NCI-H1048 (cell line): ENCODE data around the gene POU2F1.

Experiments
- DNase-seq: peaks from one replicate; lab custom pipeline; 2025; lab: John Stamatoyannopoulos, UW

POU2F1 gene

DNA sequence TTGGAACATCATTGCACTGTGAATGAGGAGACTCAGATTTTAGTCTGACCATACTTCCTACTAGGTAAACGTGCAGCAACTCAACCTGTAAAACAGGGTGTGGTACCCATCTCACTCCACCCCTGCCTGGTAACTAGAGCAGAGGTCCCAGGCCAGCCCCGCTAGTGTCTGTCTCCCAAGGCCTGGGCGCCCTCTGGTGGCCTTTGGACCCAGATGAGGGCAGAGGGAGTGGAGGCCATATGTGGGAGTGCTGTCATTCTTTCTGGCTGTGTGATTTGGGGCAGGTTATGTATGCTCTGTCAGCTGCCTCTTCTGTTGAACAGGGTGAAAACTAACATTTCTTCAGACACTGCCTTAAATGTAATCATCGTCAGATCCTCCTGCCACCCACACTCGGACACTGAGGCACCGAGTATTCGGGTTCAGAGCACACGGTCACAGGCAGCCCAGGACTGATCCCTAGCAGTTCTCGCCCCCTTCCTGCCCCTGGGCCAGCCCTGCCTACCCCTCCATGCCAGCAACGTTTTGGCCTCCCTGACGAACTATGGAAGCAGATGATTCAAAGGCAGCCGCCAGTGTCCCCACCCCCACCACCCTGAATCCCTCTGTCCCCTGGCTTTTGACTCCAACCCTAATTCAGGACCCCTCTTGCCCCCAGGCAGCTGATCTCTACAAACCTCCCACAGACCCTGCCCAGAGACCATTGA, 221.6 kb downstream of the POU2F1 start:
- peak; percentile 79 for DNase-seq

DNA sequence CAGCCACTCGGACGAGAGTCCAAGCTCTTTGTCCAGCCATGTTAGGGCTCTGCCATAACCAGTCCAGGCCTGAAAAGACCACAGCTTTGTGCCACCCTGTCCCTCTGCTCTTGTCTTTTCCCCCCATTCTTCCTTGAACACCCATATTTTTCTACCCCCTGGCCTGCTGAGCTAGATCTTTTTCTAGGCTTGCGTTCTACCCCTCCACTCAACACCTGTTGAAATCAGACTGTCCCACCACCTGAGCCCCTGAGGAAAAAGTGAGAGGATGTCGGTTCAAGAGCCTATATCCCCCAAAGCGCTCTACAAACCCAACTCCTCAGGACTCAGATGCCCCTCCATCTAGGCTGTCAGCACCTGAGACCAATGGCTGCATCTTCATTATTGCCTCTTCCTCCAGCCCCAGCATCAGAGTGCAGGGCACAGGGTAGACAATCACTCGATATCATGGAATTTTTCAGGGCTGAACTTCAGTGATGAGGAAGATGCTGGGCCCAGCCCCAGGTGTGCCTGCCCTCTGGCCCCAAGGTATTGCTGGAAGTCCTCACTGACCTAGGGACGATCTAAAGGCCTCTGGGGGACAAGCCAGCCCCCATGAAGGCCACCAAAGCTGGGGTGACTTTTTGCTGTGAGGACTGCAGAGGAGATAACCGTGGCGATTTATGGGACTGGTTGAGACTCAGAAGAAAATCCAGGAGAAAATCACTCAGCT, 222.3 kb downstream of the POU2F1 start:
- no peak for DNase-seq

DNA sequence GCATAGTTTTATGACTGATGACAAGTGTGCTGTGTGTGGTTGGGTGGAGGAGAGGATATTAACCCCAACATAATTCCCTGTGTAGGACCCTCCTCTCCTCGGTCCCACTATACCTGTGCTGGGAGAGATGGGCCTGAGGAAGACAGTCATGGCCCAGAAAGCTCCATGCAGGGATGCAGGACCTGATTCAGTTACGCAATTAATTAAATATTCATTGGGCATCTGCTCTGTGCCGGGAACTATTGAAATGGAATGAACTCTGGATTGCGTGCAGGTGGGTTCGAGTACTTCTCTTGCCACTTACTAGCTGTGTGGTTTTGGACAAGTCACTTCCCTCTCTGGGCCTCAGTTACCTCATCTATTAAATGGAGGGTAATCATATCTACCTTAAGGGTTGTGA, 223.1 kb downstream of the POU2F1 start:
- DNase-seq = no peak

DNA sequence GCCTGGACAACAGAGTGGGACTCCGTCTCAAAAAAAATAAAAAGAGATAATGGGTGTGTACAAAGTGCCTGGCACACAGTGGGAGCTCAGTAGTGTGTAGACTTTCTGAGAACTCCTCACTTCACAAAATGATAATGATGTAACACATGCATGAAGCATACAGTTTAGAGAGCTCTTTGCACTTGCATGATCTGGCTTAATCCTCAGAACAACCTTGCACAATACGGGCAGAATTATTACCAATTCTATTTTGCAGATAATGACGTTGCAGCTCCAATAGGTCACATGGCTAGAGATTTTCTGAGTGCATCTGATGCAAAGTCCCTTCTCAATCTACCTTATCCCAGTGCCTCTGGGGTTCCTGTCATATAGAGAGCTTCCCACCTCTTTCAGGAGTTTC, 226.3 kb downstream of the POU2F1 start:
- DNase-seq = no peak

DNA sequence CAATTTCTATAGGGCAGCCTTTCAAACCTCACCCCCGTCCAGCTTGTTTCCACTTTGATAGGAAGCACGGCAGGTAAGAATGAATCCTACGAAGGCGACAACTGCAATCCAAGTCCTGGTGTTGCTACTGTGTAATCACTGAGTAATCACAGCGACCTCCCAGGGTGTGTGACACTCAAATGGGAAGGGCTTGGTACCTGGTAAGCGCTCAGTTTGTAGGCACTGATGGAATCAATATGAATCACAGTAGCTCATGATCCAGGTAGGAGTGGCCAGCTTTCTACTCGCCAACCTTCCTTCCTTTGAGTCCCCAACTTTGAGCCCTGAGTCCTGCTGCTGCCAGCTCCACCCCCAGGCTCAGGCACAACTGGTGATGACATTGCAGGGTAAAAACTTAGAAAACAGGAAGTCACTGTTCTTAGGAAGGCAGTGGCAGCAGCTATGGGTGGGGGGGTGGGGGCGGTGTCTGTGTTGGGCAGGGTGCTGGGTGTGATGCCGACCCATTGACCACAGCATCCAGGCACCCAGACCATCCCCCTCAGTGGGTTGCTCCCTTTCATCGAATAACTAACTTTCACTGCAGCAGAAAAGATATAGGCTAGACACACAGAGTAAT, 226.9 kb downstream of the POU2F1 start:
- DNase-seq = no peak

DNA sequence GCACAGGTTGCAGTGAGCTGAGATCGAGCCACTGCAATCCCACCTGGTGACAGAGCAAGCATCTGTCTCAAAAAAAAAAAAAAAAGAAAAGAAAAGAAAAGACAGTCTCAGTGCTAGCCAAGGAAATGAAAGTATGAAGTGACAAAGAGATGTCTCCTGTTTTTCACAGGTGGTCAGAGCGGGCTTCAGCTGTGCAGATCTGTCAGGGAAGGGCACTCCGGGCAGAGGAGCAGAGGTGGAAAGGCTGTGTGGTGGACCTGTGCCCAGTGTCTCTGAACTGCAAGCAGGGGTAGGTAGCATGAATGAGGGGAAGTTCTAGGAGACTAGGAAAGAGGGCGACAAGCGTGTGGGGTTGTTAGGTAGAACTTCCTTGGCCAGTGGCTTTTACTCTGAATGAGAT, 230.2 kb downstream of the POU2F1 start:
- no peak for DNase-seq

DNA sequence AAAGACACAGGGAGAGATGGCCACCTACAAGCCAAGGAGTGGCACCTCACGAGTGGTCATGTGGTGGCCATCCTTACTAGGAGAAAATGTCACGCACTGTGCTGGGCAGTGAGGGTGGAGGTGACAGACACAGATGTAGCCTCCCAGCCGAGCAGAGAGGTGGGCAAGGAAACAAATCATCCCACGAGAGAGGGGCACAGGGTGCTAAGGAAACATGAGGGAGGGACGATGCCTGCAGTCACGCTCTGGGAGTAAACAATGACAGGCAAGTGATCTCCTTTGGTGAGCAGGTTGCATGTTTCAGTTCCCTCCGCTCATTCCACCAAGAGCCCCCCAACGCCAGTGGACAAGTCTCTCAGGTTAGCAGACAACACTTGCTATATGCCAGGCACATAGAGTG, 231.8 kb downstream of the POU2F1 start:
- DNase-seq = no peak

DNA sequence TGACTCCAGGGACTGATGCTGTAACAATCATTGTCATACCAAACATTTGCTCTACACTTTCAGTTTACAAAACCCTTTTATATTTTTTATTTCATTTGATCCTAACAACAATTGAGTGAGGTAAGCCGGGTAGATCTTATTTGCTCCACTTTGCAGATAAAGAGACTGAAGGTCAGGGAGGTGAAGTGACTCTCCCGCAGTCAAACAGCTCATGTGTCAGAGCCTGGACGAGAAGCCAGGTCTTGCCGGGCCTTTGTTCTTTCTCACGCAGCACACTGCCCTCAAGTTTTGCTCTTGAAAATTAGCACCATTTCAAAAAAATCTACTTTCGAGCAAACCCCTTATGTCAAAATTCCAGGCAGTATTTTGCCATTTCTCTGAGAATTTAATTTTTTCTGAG, 232.4 kb downstream of the POU2F1 start:
- DNase-seq = no peak

DNA sequence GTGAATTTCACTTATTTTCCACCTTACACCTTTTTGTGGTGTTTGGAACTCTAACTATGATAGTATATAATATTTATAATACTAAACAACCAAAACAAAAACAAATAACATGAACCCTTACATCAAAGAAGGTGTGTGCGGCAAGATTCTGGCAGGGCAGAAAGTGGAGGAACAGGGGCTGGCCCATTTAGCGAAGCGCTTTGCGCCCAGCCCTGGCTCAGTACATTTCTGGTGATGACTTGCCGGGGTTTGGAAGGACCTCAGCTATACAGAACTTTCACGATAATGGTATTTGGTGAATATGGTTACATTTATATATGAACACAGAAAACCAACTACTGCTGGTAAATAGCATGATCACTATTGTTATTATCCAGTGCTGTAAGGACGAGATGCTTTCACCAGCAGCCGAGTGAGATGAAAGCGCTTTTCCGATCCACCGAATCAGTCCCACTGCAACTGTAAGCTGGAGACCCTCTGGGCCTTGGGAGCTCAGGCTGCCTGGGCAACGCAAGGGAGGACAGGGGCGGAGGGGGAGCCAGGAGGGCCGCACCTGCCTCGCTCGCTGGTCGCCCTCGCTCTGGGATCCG, 233.7 kb downstream of the POU2F1 start:
- DNase-seq = no peak

DNA sequence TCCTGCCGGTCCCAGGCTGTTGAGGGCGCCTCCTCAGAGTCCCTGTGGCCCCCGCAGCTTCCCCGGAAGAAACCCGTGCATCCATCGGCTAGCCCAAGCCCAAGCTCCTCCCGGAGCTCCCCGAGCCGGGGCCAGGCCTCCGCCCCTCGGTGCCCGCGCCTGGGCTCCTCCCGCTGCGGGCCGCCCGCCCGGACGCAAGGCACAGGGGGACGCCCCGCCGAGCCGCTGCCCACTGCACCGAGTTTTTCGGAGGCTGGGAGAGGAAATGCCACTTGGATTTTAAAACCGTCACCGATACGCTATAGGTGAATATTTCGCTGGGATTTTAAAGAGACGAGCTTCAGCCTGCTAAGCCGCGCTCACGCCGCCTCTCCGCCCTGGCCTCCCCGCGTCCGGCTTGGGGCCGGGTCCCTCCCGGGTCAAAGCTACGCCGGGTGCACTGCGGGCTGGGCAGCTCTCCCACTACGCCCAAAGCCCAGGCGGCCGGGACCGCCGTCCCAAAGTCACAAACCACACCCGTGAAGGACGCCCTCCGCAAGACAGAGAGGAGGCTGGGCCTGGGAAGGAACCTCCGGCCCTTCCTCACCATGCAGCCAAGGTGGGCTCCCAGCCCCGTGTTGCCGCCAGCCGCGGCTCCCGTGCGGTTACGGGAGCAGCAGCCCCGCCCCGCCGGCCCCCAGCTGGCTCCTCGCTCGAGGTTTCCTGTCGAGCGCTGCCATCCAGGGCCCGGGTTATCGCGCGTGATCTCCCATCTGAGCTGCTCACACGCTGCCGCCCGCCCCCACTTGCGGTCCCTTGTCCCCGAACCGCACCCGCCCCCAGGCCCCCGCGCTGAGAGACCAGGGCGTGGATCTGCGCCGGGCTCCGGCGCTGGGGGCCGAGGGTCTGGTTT, 234.5 kb downstream of the POU2F1 start:
- no peak for DNase-seq

DNA sequence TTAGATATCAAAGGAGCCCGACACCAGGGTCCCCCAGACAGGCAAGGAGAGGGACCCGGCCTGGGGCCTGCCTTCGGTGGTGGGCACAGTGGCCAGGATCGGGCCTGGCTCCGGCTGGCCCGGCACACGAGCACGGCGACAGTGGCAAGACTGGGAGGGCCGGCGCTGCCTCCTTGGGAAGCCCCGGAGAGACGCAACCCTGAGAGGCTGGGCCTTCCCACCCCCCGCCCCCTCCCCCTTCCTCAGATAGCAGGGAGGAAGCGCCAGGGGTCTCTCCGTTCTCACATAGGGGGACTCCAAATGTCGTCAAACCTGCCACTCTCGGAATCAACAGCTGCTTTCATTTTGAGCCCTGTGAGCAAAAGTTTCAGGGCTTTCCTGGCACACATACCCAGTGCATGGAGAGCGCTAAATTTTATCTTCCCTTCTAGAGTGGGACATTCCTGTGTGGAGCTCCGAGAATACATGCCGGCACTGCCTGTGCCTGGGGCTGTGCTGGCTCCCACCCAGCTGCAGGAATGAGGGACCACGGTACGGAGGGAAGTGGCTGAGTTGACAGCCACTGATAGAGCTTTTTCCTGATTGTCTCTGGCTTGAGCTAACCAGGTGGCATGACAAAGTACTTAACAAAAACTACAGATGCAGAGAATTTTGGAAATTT, 235.2 kb downstream of the POU2F1 start:
- no peak for DNase-seq

DNA sequence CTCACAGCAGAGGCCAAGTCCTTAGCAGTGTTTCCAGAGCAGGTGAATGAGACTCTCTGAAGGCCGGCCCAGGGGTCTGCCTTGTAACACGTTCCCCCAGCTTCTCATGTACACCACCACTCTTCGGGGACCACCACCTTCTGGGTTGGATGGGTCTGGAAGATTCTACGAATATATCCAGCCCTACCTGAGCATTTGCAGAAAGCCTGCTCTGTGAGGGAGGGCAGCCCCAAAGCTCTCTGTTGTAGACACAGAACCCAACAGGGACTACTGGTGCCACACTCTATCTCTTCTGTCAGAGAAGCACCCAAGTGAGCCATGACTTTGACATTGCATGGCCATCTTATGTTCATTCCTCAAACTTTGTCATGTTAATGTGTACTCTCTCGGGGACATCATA, 235.8 kb downstream of the POU2F1 start:
- no peak for DNase-seq

DNA sequence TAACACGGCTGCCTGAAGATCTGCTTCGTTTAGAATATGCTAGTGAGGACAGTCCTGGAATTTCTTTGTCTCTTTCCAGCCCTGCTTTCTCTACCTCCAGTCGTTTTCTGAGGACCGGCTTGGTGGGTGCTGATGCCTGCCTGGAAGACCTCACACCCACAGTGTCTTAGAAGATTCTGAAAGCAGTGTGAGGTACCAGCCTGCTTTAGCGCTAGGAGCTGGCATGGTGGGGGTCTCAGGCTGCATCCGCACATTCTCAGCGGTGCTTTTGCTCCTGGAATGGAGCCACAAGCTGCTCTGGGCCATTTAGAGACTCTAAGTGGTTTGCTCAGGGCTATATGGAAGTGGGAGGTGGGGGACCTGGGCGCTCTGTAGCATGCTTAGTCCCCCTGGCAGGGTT, 236.2 kb downstream of the POU2F1 start:
- no peak for DNase-seq

DNA sequence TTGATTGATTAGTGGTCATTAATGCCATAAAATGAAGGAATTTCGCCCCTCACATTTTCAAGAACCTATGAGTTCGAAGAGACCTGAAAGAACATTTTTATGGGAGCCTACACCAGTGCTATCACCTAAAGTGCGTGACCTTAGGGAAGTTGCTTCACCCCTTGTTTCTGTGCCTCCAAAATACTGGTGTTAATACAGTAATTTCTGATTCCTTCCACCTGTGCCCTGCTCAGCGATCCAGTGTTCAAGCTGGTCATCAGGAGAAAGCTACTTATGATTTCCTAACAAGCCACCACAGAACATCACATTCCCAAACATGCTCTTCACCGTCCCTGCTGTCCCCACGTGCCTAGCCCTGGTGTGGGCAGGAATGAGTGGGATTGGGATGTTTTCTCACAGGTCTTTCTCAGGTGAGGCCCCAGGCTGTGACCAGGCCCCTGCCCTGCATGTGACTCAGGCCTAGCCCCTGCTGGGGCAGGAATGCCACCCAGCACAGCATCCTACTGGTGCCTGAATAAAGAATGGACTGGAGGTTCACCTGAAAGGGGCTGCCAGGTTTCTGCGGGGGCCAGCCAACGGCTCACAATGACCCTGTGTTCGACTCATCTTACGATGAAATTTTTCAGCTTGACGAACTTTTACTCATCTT, 237.4 kb downstream of the POU2F1 start:
- DNase-seq = no peak

DNA sequence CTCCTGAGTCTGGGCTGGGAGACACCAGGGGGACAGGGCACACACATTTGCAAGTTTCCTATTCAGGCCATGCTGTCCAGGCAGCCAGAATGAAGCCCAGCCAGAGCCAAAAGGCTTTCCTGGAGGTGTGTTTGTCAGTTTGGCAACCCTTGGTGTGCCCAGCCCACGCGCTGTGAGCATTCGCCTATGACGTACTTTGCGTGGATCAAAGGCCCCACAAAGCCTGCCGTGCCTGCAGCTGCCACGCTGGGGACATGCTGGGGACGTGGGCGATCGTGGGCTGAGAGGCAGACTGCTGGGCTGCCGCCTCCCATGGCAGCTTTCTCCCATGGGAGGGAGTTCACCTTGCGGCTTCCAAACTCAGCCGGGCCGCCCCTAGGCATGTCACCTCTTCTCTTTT, 240.2 kb downstream of the POU2F1 start:
- no peak for DNase-seq

DNA sequence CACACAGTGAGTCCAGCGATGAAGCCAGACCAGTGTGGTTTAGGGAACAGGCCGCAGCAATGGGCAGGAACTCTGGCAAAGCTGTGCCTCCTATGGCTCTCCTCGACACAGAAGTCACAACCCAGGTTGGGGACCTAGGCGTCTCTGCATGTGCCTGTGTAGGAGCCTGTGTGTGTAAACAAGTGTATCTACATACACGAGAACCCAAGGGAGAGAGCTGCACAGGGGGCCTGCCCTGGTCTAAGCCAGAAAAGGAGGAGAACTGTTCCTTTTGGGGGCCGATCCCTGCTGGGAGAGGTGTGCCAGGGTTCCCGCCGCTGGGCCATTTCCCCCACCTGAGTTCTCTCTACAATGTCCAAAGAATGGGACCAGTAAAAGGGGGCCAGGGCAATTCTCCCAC, 241.7 kb downstream of the POU2F1 start:
- no peak for DNase-seq

DNA sequence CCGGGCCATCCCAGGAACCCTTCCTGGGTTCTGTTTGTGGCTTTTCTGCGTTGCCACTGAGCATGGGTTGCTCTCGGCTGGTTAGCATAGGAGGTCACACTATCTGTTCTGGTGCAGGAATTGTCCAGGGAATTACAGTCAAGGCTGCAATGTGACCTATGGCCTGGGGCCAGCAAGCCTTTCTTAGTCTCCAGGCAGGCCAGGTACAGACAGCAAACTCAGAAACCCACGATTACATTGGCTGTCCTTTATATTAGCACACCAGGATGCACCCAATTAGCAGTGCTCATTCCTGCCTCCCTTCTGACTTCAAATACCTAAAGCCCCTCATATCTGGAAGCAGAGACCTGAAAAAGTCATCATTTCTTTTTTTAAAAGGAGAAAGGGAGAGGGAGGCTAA, 242.4 kb downstream of the POU2F1 start:
- DNase-seq = no peak

DNA sequence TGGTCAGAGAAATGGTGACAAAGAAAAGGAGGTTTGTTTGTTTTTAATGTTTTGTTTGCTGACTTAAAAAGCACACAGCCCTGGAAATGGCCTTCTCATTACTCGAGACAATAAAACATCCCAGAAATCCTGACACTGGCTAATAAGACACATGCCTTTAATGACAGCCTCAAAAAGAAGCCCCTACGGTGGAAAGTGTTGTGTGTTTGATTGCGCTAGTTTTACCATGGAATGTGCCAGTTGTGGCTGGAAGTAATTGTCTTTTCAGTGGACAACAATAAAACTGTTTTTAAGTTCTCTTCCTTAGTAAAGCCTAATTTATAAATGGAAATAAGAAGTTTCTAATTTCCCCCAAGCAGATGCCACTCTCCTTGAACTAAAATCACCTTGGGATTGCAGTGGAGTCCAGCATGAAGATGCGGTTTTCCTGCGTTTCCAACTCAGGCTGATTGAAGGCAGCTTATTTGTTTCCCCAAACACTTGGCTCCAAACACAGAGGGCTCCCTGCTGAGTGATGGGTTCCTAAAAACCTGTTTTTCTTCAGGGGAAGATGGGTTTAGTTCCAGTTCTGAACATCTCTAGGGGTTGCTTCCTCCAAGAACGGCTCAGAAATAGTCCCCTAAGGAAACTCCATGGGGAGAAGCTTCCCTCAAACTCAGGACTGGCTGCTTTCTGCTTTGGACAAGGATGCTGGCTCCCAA, 243.3 kb downstream of the POU2F1 start:
- DNase-seq = no peak

DNA sequence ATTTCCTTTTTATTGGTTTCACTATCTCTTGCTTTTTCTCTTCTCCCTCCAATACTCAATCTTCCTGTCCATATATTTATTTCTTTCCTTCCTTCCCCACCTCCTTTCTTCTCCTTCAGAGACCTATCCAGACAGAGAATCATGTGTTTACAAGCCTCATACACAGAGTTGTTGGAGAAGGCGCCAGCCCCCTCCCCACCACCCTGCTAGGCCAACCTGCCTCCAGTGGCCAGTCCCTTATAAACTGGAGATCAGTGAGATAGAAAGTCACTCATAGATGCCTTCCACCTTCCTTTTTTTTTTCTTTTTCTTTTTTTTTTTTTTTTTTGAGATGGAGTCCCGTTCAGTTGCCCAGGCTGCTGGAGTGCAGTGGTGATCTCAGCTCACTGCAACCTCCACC, 244.3 kb downstream of the POU2F1 start:
- no peak for DNase-seq

DNA sequence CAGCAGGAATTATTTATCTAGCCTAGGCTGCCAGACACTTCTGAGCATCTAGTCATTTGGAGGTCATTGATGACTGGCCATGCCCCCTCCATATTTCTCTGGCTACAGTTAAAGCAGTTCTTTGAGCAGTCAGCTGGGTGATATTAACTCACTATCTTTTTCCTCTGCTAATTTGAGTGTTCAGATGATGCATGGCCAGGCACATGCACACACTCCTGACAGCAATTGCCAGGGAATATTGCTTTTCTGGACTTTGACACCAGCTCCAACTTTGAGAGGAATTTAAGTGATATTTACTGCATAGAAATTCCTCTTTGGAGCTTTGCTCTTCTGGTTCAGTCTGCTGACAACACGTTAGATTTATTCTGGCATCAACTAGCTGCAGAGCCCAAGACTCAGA, 245.1 kb downstream of the POU2F1 start:
- DNase-seq = no peak
